ENCODE results near the gene DCST1.

DCST1 gene

DNA sequence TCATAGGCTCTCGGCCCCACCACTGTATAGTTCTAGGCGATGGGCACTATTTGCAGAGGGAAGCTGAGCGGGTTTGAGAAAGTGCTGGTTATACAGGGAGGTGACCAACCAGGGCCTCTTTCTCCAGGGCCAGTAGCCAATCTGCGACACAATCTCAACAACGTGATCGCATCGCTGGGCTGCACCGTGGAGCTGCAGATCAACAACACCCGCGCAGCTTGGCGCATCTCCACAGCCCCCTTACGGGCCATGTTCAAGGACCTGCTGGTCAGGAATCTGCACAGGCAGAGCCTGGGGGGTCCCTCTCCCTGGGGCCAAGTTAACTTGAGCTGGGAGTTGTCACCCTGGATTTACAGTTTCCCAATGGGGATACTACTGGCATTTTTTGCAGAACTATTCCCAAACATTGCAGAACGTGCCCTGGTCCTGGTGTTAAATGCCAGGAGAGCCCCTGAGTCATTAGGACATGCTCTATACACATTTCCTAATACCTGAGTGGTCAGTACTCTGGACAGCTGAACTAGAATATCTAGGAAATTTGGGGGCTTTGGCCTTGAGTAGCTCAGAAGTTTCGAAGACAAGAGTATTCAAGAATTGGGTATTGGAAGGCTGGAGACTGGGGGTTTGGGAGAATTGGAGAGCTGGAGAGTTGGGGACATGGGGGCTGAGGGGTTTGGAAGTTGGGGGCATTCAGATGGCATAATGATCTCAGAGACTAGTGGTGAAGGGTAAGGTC is 6.9 kb downstream of the DCST1 start:
- DNase-seq (ENCODE audit: insufficient read length, low spot score), result no peak
- FAIRE-seq, result no peak
- TF ChIP-seq POLR2A (IDR thresholded peaks at IDR 0.05; ENCODE audit: low read depth, low read length) (no peak), SPI1 (IDR thresholded peaks at IDR 0.05; ENCODE audit: low read depth, low read length) (no peak), TAF1 (IDR thresholded peaks at IDR 0.05; ENCODE audit: low read depth, low read length) (no peak), PAX5 (IDR thresholded peaks at IDR 0.05; ENCODE audit: insufficient read depth, low read length, severe bottlenecking) (no peak), POLR2AphosphoS5 (IDR thresholded peaks at IDR 0.05; ENCODE audit: low read depth, low read length) (no peak), POU2F2 (IDR thresholded peaks at IDR 0.05; ENCODE audit: low read depth, low read length) (no peak)

DNA sequence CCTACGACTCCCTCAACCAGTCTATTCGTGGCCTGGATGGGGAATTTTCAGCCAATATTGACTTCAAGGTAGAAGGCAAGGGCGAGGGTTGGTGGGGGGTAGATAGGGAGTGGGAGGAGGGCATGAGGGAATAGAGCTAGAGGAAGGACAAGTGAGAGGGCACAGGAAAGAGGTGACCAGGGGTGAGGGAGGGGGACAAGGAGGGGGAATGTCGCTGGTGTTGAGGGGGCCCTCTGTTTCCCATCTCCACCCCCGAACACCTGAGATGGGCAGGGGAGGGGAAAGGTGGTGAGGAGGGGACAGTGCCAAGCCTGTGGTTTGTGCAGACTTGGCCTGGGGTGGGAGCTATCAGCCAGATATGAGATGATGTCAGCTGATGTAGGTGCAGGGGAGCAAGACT is 9.2 kb downstream of the DCST1 start:
- no peak for DNase-seq (ENCODE audit: insufficient read length, low spot score)
- FAIRE-seq, result no peak
- TF ChIP-seq SPI1 (IDR thresholded peaks at IDR 0.05; ENCODE audit: low read depth, low read length), result no peak
- no peak for TF ChIP-seq TAF1 (IDR thresholded peaks at IDR 0.05; ENCODE audit: low read depth, low read length)
- TF ChIP-seq POU2F2 (IDR thresholded peaks at IDR 0.05; ENCODE audit: low read depth, low read length), result no peak
- no peak for TF ChIP-seq PAX5 (IDR thresholded peaks at IDR 0.05; ENCODE audit: insufficient read depth, low read length, severe bottlenecking)
- no peak for TF ChIP-seq POLR2A (IDR thresholded peaks at IDR 0.05; ENCODE audit: low read depth, low read length)
- no peak for TF ChIP-seq POLR2AphosphoS5 (IDR thresholded peaks at IDR 0.05; ENCODE audit: low read depth, low read length)

DNA sequence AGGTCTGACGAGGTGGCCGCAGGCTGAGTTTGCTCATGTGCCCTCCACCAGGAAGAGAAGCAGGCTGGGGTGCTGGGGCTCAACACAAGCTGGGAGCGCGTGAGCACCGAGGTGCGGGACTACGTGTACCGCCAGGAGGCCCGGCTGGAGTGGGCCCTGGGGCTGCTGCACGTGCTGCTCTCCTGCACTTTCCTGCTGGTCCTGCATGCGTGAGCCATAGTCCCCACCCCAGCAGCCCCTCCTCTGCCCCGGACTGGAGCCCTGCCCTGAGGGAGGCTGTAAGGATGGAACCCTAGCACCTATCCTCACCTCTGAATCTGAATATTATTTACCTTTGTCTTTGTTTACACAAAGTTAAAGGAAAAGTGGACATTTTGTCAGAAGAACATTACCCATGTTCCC is 9.7 kb downstream of the DCST1 start:
- DNase-seq (ENCODE audit: insufficient read length, low spot score) (no peak), FAIRE-seq (no peak)
- TF ChIP-seq PAX5 (IDR thresholded peaks at IDR 0.05; ENCODE audit: insufficient read depth, low read length, severe bottlenecking) (no peak), TAF1 (IDR thresholded peaks at IDR 0.05; ENCODE audit: low read depth, low read length) (no peak), POU2F2 (IDR thresholded peaks at IDR 0.05; ENCODE audit: low read depth, low read length) (no peak), POLR2AphosphoS5 (IDR thresholded peaks at IDR 0.05; ENCODE audit: low read depth, low read length) (no peak), POLR2A (IDR thresholded peaks at IDR 0.05; ENCODE audit: low read depth, low read length) (no peak), SPI1 (IDR thresholded peaks at IDR 0.05; ENCODE audit: low read depth, low read length) (no peak)

DNA sequence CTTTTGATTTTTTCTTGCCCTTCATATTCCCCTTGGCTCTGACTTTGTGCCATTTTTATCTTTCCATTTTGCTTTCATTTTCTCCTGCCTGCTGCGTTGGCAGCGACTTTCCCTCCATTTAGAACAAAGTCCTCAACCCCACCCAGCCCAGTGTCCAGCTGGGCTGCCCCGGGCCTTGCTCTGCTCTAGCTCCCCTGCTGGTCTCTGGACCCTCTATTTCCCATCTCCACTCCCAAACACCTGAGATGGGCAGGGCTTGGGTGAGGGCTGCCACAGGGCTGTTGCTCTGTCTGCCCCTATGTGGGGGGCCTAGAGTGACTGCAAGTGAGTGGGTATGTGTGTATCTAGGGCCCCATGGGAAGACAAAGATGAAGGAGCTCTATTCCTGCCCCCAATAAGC is 10.2 kb downstream of the DCST1 start:
- DNase-seq (ENCODE audit: insufficient read length, low spot score), result no peak
- no peak for FAIRE-seq
- TF ChIP-seq POU2F2 (IDR thresholded peaks at IDR 0.05; ENCODE audit: low read depth, low read length), result no peak
- no peak for TF ChIP-seq POLR2AphosphoS5 (IDR thresholded peaks at IDR 0.05; ENCODE audit: low read depth, low read length)
- TF ChIP-seq PAX5 (IDR thresholded peaks at IDR 0.05; ENCODE audit: insufficient read depth, low read length, severe bottlenecking), result no peak
- TF ChIP-seq POLR2A (IDR thresholded peaks at IDR 0.05; ENCODE audit: low read depth, low read length), result no peak
- no peak for TF ChIP-seq TAF1 (IDR thresholded peaks at IDR 0.05; ENCODE audit: low read depth, low read length)
- no peak for TF ChIP-seq SPI1 (IDR thresholded peaks at IDR 0.05; ENCODE audit: low read depth, low read length)

DNA sequence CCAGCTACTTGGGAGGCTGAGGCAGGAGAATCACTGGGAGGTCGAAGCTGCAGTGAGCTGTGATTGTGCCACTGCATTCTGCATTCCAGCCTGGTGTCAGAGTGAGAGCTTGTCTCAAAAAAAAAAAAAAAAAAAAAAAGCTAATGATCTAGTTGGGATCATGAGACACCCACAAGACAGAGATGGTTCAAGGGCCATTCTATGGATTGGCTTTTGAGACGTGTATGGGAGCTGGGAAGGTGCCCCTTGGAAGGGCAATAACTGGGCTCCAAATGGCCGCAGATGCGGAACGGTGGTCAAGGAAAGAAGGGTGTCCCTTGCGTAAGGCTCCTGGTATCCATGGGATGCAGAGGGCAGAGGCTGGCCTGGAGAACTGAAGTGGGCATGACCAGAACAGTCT is 10.7 kb downstream of the DCST1 start:
- FAIRE-seq, result no peak
- TF ChIP-seq POLR2AphosphoS5 (IDR thresholded peaks at IDR 0.05; ENCODE audit: low read depth, low read length) (no peak), POU2F2 (IDR thresholded peaks at IDR 0.05; ENCODE audit: low read depth, low read length) (no peak), TAF1 (IDR thresholded peaks at IDR 0.05; ENCODE audit: low read depth, low read length) (no peak), POLR2A (IDR thresholded peaks at IDR 0.05; ENCODE audit: low read depth, low read length) (no peak), PAX5 (IDR thresholded peaks at IDR 0.05; ENCODE audit: insufficient read depth, low read length, severe bottlenecking) (no peak), SPI1 (IDR thresholded peaks at IDR 0.05; ENCODE audit: low read depth, low read length) (no peak)
- DNase-seq (ENCODE audit: insufficient read length, low spot score), result no peak

DNA sequence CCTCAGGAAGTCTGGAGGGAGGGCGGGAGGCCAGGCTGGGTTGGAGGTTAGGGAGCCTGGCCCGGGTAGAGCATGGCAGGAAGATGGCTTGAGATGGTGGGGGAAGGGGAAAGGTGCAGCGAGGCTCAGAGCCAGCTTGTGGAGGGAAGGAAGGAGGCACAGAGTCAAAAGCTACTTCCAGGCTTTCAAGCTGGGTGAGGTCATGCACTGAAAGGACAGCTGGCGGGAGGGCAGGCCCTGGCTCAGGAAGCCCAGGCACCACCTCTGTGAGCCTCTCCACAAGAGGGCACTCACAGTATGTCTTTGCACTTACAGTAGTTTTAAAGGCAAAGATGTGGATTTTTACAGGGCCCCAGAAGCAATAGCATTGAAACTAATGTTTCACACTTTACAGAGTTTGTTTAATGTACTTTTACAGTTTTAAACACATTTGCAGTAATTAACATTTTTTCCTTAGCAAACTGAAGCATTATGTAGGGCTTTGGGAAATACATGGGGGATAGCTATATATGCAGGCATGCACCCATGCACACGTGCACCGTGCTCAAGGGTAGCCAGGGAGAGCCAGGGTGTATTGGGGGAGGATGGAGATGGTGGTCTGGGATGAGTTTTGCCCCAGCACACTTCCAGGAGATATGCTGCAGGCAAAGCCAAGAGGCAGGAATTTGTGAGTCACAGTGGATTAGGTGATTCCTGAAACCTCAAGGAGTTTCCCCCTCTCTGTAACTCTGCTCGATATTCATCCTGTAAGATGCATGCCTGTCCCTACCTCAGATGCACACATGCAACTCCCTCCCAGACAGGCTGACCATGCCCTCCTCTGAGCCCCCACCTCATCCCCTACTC is 11.4 kb downstream of the DCST1 start:
- FAIRE-seq, result peak; percentile 69
- TF ChIP-seq POLR2AphosphoS5 (IDR thresholded peaks at IDR 0.05; ENCODE audit: low read depth, low read length), result no peak
- TF ChIP-seq PAX5 (IDR thresholded peaks at IDR 0.05; ENCODE audit: insufficient read depth, low read length, severe bottlenecking), result no peak
- no peak for TF ChIP-seq POU2F2 (IDR thresholded peaks at IDR 0.05; ENCODE audit: low read depth, low read length)
- TF ChIP-seq TAF1 (IDR thresholded peaks at IDR 0.05; ENCODE audit: low read depth, low read length), result no peak
- no peak for TF ChIP-seq SPI1 (IDR thresholded peaks at IDR 0.05; ENCODE audit: low read depth, low read length)
- TF ChIP-seq POLR2A (IDR thresholded peaks at IDR 0.05; ENCODE audit: low read depth, low read length), result no peak
- no peak for DNase-seq (ENCODE audit: insufficient read length, low spot score)

DNA sequence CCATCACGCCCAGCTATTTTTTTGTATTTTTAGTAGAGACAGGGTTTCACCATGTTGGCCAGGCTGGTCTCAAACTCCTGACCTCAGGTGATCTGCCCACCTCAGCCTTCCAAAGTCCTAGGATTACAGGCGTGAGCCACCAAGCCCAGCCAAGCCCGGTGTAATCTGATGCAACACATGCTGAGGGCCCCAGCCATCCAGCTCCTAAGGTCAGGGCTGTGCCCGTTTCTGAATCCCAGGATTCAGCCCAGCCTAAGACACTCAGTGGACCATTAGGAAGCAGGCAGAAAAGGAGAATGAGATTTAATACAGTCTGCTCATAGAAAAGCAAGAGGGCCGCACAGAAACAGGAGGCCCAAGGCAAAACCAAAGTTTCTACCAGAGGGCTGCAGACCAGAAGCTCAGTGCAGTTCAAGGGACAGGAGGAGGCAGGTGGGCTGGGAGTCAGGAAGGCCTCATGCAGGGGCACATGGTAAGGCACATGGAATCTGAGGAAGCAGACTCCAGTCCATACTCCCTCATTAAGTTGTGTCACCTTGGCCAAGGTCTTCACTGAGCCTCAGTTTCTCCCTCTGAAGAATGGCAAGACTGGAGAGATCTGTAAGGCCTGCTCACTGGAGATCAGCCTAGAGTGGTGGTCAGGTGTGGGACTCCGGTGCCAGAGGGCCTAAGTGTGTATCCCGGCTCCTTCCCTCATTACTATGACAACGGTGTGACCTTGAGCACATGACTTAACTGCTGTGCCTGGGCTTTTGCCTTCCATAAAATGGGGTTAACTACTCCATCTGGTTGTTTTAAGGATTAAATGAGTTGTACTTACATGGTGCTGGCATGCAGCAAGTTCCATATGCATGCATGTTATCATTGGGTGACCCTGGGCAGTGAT is 15.1 kb downstream of the DCST1 start:
- DNase-seq (ENCODE audit: insufficient read length, low spot score) (no peak), FAIRE-seq (no peak)
- no peak for TF ChIP-seq POLR2A (IDR thresholded peaks at IDR 0.05; ENCODE audit: low read depth, low read length)
- no peak for TF ChIP-seq POLR2AphosphoS5 (IDR thresholded peaks at IDR 0.05; ENCODE audit: low read depth, low read length)
- TF ChIP-seq SPI1 (IDR thresholded peaks at IDR 0.05; ENCODE audit: low read depth, low read length), result no peak
- no peak for TF ChIP-seq POU2F2 (IDR thresholded peaks at IDR 0.05; ENCODE audit: low read depth, low read length)
- TF ChIP-seq PAX5 (IDR thresholded peaks at IDR 0.05; ENCODE audit: insufficient read depth, low read length, severe bottlenecking), result no peak
- no peak for TF ChIP-seq TAF1 (IDR thresholded peaks at IDR 0.05; ENCODE audit: low read depth, low read length)

DNA sequence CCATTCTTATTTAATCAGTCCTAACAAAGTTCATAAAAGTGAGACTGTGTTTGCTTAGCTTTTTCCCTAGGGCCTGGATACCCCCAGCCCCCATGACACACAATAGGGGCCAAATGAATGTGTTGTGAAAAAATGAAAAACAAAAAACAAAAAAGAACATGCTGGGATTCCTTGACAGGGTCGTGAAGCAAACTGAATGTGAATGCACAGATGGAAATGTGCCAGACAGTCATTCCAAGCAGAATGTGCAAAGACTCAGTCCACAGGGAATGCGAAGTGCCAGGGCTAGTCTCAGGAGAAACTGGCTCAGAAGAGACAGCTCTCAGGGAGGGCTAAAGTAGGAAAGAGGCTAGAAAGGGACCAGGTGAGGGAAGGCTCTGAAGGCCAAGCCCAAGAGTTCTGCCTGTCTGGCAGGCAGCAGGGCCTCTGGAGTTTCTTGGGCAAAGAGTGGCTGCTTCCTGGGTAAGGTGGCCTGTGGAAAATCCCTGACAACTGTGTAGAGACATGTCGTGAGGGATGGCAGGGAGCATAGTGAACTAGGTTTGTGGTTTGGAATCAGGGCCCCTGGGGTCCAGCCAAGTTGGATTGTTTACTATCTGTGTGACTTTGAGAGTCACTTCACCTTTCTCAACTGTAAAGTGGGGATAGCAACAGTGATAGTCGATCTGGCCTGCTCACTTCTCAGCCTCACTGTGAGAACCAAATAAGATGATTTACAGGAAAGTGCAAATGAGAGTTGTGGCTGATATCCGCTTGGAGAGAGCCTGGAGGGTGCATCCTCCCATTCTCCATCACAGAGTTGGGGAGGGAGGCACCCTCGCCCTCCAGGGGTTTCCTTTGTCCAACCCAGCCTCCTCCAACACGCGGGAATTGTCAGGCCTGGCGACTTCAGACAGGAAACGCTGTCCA is 16.3 kb downstream of the DCST1 start:
- FAIRE-seq, result no peak
- no peak for DNase-seq (ENCODE audit: insufficient read length, low spot score)
- TF ChIP-seq POU2F2 (IDR thresholded peaks at IDR 0.05; ENCODE audit: low read depth, low read length), result no peak
- TF ChIP-seq SPI1 (IDR thresholded peaks at IDR 0.05; ENCODE audit: low read depth, low read length), result peak; percentile 60
- no peak for TF ChIP-seq PAX5 (IDR thresholded peaks at IDR 0.05; ENCODE audit: insufficient read depth, low read length, severe bottlenecking)
- no peak for TF ChIP-seq TAF1 (IDR thresholded peaks at IDR 0.05; ENCODE audit: low read depth, low read length)
- TF ChIP-seq POLR2AphosphoS5 (IDR thresholded peaks at IDR 0.05; ENCODE audit: low read depth, low read length), result no peak
- no peak for TF ChIP-seq POLR2A (IDR thresholded peaks at IDR 0.05; ENCODE audit: low read depth, low read length)

Measured in GM12891 (cell line).